ENCODE measurements around the gene CAMK1D.
A peak's percentile ranks its signal among the peaks of the same experiment; 100 is the strongest.

The CAMK1D gene

GRCh38 chr10:12480440-12480839 lies 131.1 kb downstream of the CAMK1D start:
- H3K27ac Mint-ChIP-seq: no peak overlapping the region
- H3K27me3 Mint-ChIP-seq (ENCODE audit: low read depth): peaks cover 4% of the 10 kb centered on the region
- peaks cover 34% of the 10 kb centered on the region for H3K4me1 Mint-ChIP-seq
- H3K4me3 Mint-ChIP-seq: no peak overlapping the region
- TF ChIP-seq, protein P1, sequence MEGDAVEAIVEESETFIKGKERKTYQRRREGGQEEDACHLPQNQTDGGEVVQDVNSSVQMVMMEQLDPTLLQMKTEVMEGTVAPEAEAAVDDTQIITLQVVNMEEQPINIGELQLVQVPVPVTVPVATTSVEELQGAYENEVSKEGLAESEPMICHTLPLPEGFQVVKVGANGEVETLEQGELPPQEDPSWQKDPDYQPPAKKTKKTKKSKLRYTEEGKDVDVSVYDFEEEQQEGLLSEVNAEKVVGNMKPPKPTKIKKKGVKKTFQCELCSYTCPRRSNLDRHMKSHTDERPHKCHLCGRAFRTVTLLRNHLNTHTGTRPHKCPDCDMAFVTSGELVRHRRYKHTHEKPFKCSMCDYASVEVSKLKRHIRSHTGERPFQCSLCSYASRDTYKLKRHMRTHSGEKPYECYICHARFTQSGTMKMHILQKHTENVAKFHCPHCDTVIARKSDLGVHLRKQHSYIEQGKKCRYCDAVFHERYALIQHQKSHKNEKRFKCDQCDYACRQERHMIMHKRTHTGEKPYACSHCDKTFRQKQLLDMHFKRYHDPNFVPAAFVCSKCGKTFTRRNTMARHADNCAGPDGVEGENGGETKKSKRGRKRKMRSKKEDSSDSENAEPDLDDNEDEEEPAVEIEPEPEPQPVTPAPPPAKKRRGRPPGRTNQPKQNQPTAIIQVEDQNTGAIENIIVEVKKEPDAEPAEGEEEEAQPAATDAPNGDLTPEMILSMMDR (IDR thresholded peaks at IDR 0.05; ENCODE audit: unreplicated experiment in 3 of 3): no peak
- no peaks in the 10 kb centered on the region for H3K9me3 Mint-ChIP-seq
- no peaks in the 10 kb centered on the region for H3K36me3 Mint-ChIP-seq (ENCODE audit: low read depth)

GRCh38 chr10:12481924-12482323 lies 132.6 kb downstream of the CAMK1D start:
- Mint-ChIP-seq H3K4me1 (peaks cover 38% of the 10 kb centered on the region), H3K27me3 (ENCODE audit: low read depth) (peaks cover 6% of the 10 kb centered on the region), H3K27ac (no peak overlapping the region), H3K36me3 (ENCODE audit: low read depth) (no peaks in the 10 kb centered on the region), H3K9me3 (no peaks in the 10 kb centered on the region), H3K4me3 (no peak overlapping the region)
- TF ChIP-seq, protein P1 (IDR thresholded peaks at IDR 0.05; ENCODE audit: unreplicated experiment in 3 of 3): no peak

GRCh38 chr10:12482587-12482986 lies 133.2 kb downstream of the CAMK1D start:
- TF ChIP-seq, protein P1 (IDR thresholded peaks at IDR 0.05; ENCODE audit: unreplicated experiment in 3 of 3): no peak
- Mint-ChIP-seq H3K9me3 (no peaks in the 10 kb centered on the region), H3K27ac (peak overlapping the region in 2 of 3 experiments; percentile 9 to 34), H3K4me1 (peaks cover 38% of the 10 kb centered on the region), H3K27me3 (ENCODE audit: low read depth) (peaks cover 3% of the 10 kb centered on the region), H3K36me3 (ENCODE audit: low read depth) (no peaks in the 10 kb centered on the region), H3K4me3 (no peak overlapping the region)

- Mint-ChIP-seq H3K27me3 (ENCODE audit: low read depth) (peaks cover 3% of the 10 kb centered on the region), H3K4me1 (peaks cover 38% of the 10 kb centered on the region), H3K27ac (peak overlapping the region; percentile 6 to 83 (median 68)), H3K9me3 (no peaks in the 10 kb centered on the region), H3K4me3 (peak overlapping the region in 1 of 3 experiments; percentile 13), H3K36me3 (ENCODE audit: low read depth) (no peaks in the 10 kb centered on the region)
- TF ChIP-seq, protein P1 (IDR thresholded peaks at IDR 0.05; ENCODE audit: unreplicated experiment in 3 of 3): no peak
These were observed 134.9 kb downstream of the CAMK1D start for GRCh38 chr10:12484002-12484918.

DNA sequence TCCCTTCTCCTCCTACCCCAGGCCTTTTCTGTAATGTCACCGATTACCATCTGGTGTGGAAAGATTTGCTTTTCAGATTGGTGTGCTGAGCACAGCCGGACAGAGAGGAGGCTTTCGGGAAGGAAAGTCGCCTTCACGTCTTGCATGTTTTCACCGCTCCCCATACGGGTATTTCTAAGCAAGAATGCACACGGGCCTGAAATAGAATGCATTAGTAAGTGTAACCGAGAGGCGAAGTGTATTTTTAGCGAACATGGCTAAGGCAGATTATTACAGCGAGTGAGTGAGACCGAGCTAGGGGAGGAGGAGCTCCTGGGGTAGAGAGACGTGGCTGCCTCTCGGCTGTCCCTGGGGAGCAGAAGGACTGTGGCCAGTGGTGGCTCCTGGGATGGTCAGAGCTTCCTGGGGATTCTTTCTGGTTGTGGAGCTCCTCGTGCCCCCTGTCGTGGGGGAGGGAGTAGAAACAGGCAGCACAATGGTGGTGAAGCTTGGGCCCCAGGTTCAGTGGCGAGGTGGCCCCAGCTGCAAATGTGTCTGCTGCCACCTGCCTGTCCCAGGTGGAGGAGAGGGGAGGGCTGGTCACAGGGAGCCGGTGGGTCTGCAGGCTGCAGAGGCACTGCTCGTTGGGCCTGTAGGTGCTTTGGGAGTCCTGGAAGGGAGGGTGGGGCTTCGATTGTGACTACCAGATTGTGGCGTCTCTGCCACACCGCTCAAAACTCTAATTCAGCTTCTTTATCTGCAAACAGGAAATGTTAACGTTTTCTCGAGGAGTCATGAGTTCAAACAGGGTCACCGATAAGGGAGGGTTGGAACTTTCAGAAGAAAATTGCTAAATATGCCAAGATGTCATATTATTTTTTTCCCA lies 135.8 kb downstream of the CAMK1D start:
- TF ChIP-seq, protein P1 (IDR thresholded peaks at IDR 0.05; ENCODE audit: unreplicated experiment in 3 of 3): no peak
- H3K4me1 Mint-ChIP-seq: peaks cover 38% of the 10 kb centered on the region
- H3K27ac Mint-ChIP-seq: peak overlapping the region; percentile 6 to 83 (median 68)
- H3K9me3 Mint-ChIP-seq: no peaks in the 10 kb centered on the region
- peak overlapping the region in 1 of 3 experiments; percentile 22 for H3K4me3 Mint-ChIP-seq
- no peaks in the 10 kb centered on the region for H3K36me3 Mint-ChIP-seq (ENCODE audit: low read depth)
- H3K27me3 Mint-ChIP-seq (ENCODE audit: low read depth): peaks cover 3% of the 10 kb centered on the region
